Calu3 (cell line): ENCODE measurements around the gene DCTD. TPM values are rescaled to one million over a fixed set of nuclear protein-coding genes. Genes with fewer than 3 reads are reported as not detected.

Source experiments
- BruUV-seq: library from RNA; stranded (reverse); fragments of 400-500 nt; replicated peaks from 2 replicates; lab custom pipeline; 2021; lab: Mats Ljungman, UMichigan
- CTCF ChIA-PET: fragments of 300-600 bp; sonication (Branson Sonifier 250); formaldehyde crosslinking; loops from one replicate; lab custom pipeline; 2022; ENCODE audit warnings: antibody characterized with exemption; lab: Charles Lee
- DNase-seq: peaks from one replicate; pipeline ENCODE4 v3.0.0; 2022
- H3K27ac Mint-ChIP-seq: one replicate; pipeline ENCODE4 v1.8.0; 2022; ENCODE audit warnings: mixed read lengths; ENCODE audit not compliant: unreplicated experiment
- H3K27me3 Mint-ChIP-seq: one replicate; pipeline ENCODE4 v1.8.0; 2022; ENCODE audit warnings: mixed read lengths; ENCODE audit not compliant: unreplicated experiment
- H3K36me3 Mint-ChIP-seq: one replicate; pipeline ENCODE4 v1.8.0; 2022; ENCODE audit warnings: mild to moderate bottlenecking, moderate library complexity, mixed read lengths; ENCODE audit not compliant: insufficient read depth, unreplicated experiment
- H3K4me1 Mint-ChIP-seq: one replicate; pipeline ENCODE4 v1.8.0; 2022; ENCODE audit warnings: mild to moderate bottlenecking, low read depth, mixed read lengths; ENCODE audit not compliant: unreplicated experiment
- H3K4me3 Mint-ChIP-seq: one replicate; pipeline ENCODE4 v1.8.0; 2022; ENCODE audit warnings: mild to moderate bottlenecking, low read depth, moderate library complexity, mixed read lengths; ENCODE audit not compliant: unreplicated experiment
- H3K9me3 Mint-ChIP-seq: one replicate; pipeline ENCODE4 v1.8.0; 2022; ENCODE audit warnings: low read depth, mixed read lengths; ENCODE audit not compliant: unreplicated experiment
- intact Hi-C: fragments of 100-400 bp; cut with micrococcal nuclease; formaldehyde crosslinking; loops from one replicate; pipeline ENCODE4 v1.10.0; 2022; ENCODE audit not compliant: unreplicated experiment
- total RNA-seq: library from RNA; stranded (reverse); gene quantifications from 2 replicates; pipeline ENCODE4 v1.2.3, GENCODE V29; 2022
- TF ChIP-seq, protein P1 (sequence below): fragments of 200-600 bp; IDR thresholded peaks from one replicate; pipeline ENCODE4 v1.8.0; 2022; ENCODE audit warnings: antibody characterized with exemption; ENCODE audit not compliant: unreplicated experiment

DCTD gene
- total RNA-seq, 1 experiment from 2014 or later, result 65.3 TPM

DNA sequence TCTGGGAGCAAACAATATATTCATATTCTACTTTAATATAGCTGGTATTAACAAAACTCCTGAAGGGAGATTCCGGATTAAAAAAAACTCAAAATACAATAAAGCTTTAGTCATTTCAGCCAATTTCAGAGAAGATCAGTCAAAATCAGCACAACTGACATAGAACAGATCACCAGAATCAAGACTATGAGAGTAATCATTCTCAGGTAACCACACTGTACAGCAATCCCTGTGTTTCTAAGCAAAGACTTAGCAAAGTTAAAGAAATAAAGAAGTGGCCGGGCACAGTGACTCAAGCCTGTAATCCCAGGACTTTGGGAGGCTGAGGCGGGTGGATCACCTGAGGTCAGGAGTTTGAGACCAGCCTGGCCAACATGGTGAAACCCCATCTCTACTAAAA, 9.1 kb downstream of the DCTD start:
- DNase-seq, result no peak
- BruUV-seq, result no TSS peak
- TF ChIP-seq, protein P1, sequence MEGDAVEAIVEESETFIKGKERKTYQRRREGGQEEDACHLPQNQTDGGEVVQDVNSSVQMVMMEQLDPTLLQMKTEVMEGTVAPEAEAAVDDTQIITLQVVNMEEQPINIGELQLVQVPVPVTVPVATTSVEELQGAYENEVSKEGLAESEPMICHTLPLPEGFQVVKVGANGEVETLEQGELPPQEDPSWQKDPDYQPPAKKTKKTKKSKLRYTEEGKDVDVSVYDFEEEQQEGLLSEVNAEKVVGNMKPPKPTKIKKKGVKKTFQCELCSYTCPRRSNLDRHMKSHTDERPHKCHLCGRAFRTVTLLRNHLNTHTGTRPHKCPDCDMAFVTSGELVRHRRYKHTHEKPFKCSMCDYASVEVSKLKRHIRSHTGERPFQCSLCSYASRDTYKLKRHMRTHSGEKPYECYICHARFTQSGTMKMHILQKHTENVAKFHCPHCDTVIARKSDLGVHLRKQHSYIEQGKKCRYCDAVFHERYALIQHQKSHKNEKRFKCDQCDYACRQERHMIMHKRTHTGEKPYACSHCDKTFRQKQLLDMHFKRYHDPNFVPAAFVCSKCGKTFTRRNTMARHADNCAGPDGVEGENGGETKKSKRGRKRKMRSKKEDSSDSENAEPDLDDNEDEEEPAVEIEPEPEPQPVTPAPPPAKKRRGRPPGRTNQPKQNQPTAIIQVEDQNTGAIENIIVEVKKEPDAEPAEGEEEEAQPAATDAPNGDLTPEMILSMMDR, result no peak
- CTCF ChIA-PET, result interaction anchor here (0.7 kb wide), 1 partner anchor 894 kb away, joined by 4 read pairs; no protein-coding TSS in a partner anchor
- intact Hi-C loops, result no loop called here
- Mint-ChIP-seq H3K4me3 (no peak overlapping the region), H3K27me3 (no peaks in the 10 kb centered on the region), H3K4me1 (no peaks in the 10 kb centered on the region), H3K27ac (no peak overlapping the region), H3K9me3 (no peaks in the 10 kb centered on the region), H3K36me3 (peaks cover 27% of the 10 kb centered on the region)

DNA sequence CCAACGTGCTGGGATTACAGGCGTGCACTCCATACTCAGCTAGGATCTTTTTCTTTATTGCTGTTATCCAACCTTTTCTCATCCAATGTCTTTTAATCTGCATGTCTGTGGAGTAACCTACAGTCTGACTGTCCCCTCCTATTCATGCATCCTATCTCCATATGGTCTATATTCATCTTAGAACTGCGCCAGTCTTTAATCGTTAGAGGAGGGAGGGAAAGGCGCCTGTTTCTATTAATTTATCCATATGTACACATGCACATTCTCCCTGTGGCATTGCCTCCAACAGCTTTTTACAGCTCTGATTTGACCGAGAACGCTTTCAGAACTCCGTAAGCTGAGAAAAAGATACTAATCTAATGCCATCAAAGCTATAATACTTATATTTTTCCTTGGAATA, 9.8 kb downstream of the DCTD start:
- no peak for DNase-seq
- no peak overlapping the region for H3K4me3 Mint-ChIP-seq
- peaks cover 25% of the 10 kb centered on the region for H3K36me3 Mint-ChIP-seq
- no peaks in the 10 kb centered on the region for H3K9me3 Mint-ChIP-seq
- intact Hi-C loops, result no loop called here
- no peaks in the 10 kb centered on the region for H3K27me3 Mint-ChIP-seq
- TF ChIP-seq, protein P1, result no peak
- H3K27ac Mint-ChIP-seq, result no peak overlapping the region
- no TSS peak for BruUV-seq
- CTCF ChIA-PET, result no interaction called here
- no peaks in the 10 kb centered on the region for H3K4me1 Mint-ChIP-seq

DNA sequence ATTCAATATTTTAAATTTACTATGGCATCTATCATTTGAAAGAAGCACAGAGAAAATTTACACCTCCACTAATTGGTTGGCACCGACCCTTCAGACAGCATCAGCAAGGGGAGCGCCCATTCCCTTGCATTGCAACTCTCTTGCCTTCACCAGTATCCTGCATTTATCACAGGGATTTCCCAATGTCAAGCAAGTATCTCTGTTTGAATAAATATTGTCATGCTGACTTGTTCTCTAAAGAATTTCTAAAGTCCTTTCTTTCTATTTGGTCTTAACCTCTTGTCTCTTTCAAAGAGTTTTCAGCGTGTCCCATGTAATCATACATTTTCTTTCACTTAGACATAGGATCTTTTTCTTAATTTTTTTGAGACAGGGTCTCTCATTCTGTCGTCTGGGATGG, 10.4 kb downstream of the DCTD start:
- Mint-ChIP-seq H3K4me1 (no peaks in the 10 kb centered on the region), H3K36me3 (peaks cover 30% of the 10 kb centered on the region), H3K27me3 (no peaks in the 10 kb centered on the region), H3K27ac (no peak overlapping the region), H3K9me3 (no peaks in the 10 kb centered on the region), H3K4me3 (no peak overlapping the region)
- BruUV-seq, result no TSS peak
- intact Hi-C loops, result no loop called here
- CTCF ChIA-PET, result no interaction called here
- no peak for DNase-seq
- TF ChIP-seq, protein P1, result no peak

DNA sequence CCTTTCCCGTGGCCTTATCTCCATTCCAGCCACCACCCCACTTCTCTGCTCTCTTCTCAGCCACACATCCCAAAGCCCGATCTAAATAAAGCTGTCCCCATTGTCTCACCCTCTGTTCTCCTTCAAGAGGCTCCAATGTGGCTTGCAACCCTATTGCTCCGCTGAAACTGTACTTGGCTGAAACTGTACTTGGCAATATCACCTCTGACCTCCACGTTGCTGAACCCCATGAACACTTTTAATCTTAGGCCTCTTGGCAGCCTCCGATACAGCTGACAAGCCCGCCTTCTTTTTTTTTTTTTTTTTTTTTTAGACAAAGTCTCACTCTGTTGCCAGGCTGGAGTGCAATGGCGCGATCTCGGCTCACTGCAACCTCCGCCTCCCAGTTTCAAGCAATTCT, 12.1 kb downstream of the DCTD start:
- DNase-seq, result no peak
- BruUV-seq, result no TSS peak
- Mint-ChIP-seq H3K27me3 (no peaks in the 10 kb centered on the region), H3K36me3 (peaks cover 30% of the 10 kb centered on the region), H3K4me3 (no peak overlapping the region), H3K4me1 (no peaks in the 10 kb centered on the region), H3K27ac (no peak overlapping the region), H3K9me3 (no peaks in the 10 kb centered on the region)
- TF ChIP-seq, protein P1, result no peak
- intact Hi-C loops, result no loop called here
- CTCF ChIA-PET, result no interaction called here
